Liver (tissue), 9 donors: ENCODE measurements around the gene RARG. TPM values are rescaled to one million over a fixed set of nuclear protein-coding genes. Genes with fewer than 3 reads are reported as not detected.

ENCODE experiments used
- DNase-seq: peaks from one replicate; pipeline ENCODE4 v3.0.0-alpha.2; 2017; ENCODE audit warnings: low spot score
- H3K27ac ChIP-seq, 2 donors: one replicate each; pipeline ENCODE4 v1.7.0; 2013; ENCODE audit warnings: inconsistent platforms in 2 of 2, low read length in 2 of 2, control low read depth in 1 of 2, low read depth in 1 of 2, mild to moderate bottlenecking in 1 of 2
- H3K27me3 ChIP-seq, 4 donors: one replicate each; pipeline versions ENCODE4 v1.6.1 to v1.7.0; 2013; ENCODE audit warnings: low read length in 3 of 4, inconsistent platforms in 1 of 4, mild to moderate bottlenecking in 1 of 4, moderate library complexity in 1 of 4; ENCODE audit not compliant: control insufficient read depth in 4 of 4, insufficient read depth in 4 of 4
- H3K36me3 ChIP-seq, 4 donors: one replicate each; pipeline versions ENCODE4 v1.6.1 to v1.7.0; 2013; ENCODE audit warnings: low read length in 3 of 4, mild to moderate bottlenecking in 3 of 4, low read depth in 1 of 4, moderate library complexity in 1 of 4; ENCODE audit not compliant: control insufficient read depth in 4 of 4, insufficient read depth in 3 of 4
- H3K4me1 ChIP-seq, 4 donors: one replicate each; pipeline versions ENCODE4 v1.6.1 to v1.7.0; 2013; ENCODE audit warnings: low read length in 3 of 4, mild to moderate bottlenecking in 3 of 4, moderate library complexity in 1 of 4; ENCODE audit not compliant: control insufficient read depth in 4 of 4, insufficient read depth in 4 of 4
- H3K4me3 ChIP-seq, 3 donors: one replicate each; pipeline versions ENCODE4 v1.6.1 to v1.7.0; 2013; ENCODE audit warnings: low read length in 3 of 3, control low read depth in 1 of 3, low read depth in 1 of 3, mild to moderate bottlenecking in 1 of 3
- H3K9ac ChIP-seq, 2 donors: one replicate each; pipeline ENCODE4 v1.7.0; 2013; ENCODE audit warnings: low read length in 2 of 2, mild to moderate bottlenecking in 2 of 2, moderate library complexity in 2 of 2, control low read depth in 1 of 2, low read depth in 1 of 2
- H3K9me3 ChIP-seq, 4 donors: one replicate each; pipeline versions ENCODE4 v1.6.1 to v1.7.0; 2013; ENCODE audit warnings: low read length in 3 of 4; ENCODE audit not compliant: control insufficient read depth in 4 of 4
- EGR1 ChIP-seq, 2 donors: IDR thresholded peaks; 2 replicates each; pipeline ENCODE4 v1.6.1; 2016 to 2018; ENCODE audit warnings: antibody characterized with exemption in 2 of 2, low read depth in 2 of 2
- FOXA1 ChIP-seq: IDR thresholded peaks from 2 replicates; pipeline ENCODE4 v1.6.1; 2016; ENCODE audit warnings: antibody characterized with exemption
- FOXA2 ChIP-seq: IDR thresholded peaks from 2 replicates; pipeline ENCODE4 v1.6.1; 2016; ENCODE audit warnings: antibody characterized with exemption
- GABPA ChIP-seq, 2 donors: IDR thresholded peaks in 1 of 2; conservative IDR thresholded peaks in 1 of 2; 2 replicates each; pipeline ENCODE4 v1.6.1; 2016; ENCODE audit warnings: antibody characterized with exemption in 2 of 2, mild to moderate bottlenecking in 1 of 2, moderate library complexity in 1 of 2
- HNF4A ChIP-seq, 2 donors: conservative IDR thresholded peaks; 2 replicates each; pipeline ENCODE4 v1.6.1; 2016; ENCODE audit warnings: antibody characterized with exemption in 2 of 2, mild to moderate bottlenecking in 2 of 2
- HNF4G ChIP-seq: IDR thresholded peaks from 2 replicates; pipeline ENCODE4 v1.6.1; 2016; ENCODE audit warnings: antibody characterized with exemption
- JUND ChIP-seq, 2 donors: IDR thresholded peaks; 2 replicates each; pipeline ENCODE4 v1.6.1; 2016; ENCODE audit warnings: antibody characterized with exemption in 2 of 2
- NR2F2 ChIP-seq: IDR thresholded peaks from 2 replicates; pipeline ENCODE4 v1.6.1; 2016; ENCODE audit warnings: antibody characterized with exemption
- RAD21 ChIP-seq, 2 donors: IDR thresholded peaks; 2 replicates each; pipeline ENCODE4 v1.6.1; 2016; ENCODE audit warnings: antibody characterized with exemption in 2 of 2, mild to moderate bottlenecking in 2 of 2
- REST ChIP-seq: IDR thresholded peaks from 2 replicates; pipeline ENCODE4 v1.6.1; 2016; ENCODE audit warnings: antibody characterized with exemption, mild to moderate bottlenecking
- RXRA ChIP-seq, 2 donors: IDR thresholded peaks; 2 replicates each; pipeline ENCODE4 v1.6.1; 2017 to 2018; ENCODE audit warnings: antibody characterized with exemption in 2 of 2, mild to moderate bottlenecking in 1 of 2
- SP1 ChIP-seq: IDR thresholded peaks from 2 replicates; pipeline ENCODE4 v1.6.1; 2018; ENCODE audit warnings: antibody characterized with exemption, mild to moderate bottlenecking
- TAF1 ChIP-seq: conservative IDR thresholded peaks from 2 replicates; pipeline ENCODE4 v1.6.1; 2016; ENCODE audit warnings: antibody characterized with exemption, mild to moderate bottlenecking
- YY1 ChIP-seq: IDR thresholded peaks from 2 replicates; pipeline ENCODE4 v1.6.1; 2016; ENCODE audit warnings: antibody characterized with exemption, mild to moderate bottlenecking
- ZBTB33 ChIP-seq: IDR thresholded peaks from 2 replicates; pipeline ENCODE4 v1.6.1; 2016; ENCODE audit warnings: antibody characterized with exemption
- whole genome bisulfite sequencing: extraction: QIAGEN DNeasy Blood & Tissue Kit; methylation state at CpG from one replicate; pipeline ENCODE4 v1.1.7; 2013; 5-methylcytosine and 5-hydroxymethylcytosine counted together
- polyA plus RNA-seq, 2 donors: library from polyadenylated mRNA; stranded (reverse) in 1 of 2; unstranded in 1 of 2; fragments of 200-250 nt in 1 of 2; fragments of >200 nt in 1 of 2; fragmentation: Nextera tagmentation in 1 of 2; extraction: Ambion mirVana in 1 of 2; gene quantifications; one replicate each; pipeline versions ENCODE4 v1.2.1 to v1.2.3, GENCODE V29; 2013 to 2015
- total RNA-seq, 2 donors: library from RNA; depleted of rRNA; stranded (reverse); fragments of >200 nt; gene quantifications; one replicate each; pipeline ENCODE4 v1.2.3, GENCODE V29; 2014
- TF ChIP-seq, protein P1 (sequence below): IDR thresholded peaks from 2 replicates; pipeline ENCODE4 v1.6.1; 2016; ENCODE audit warnings: antibody characterized with exemption
- TF ChIP-seq, protein P2 (sequence below): IDR thresholded peaks from 2 replicates; pipeline ENCODE4 v1.6.1; 2016; ENCODE audit warnings: antibody characterized with exemption
- TF ChIP-seq, protein P3 (sequence below): fragments of 150-350 bp; IDR thresholded peaks from 2 replicates; pipeline ENCODE4 v1.5.1; 2017; ENCODE audit warnings: improper control_type of control experiment, low read depth, low read length; ENCODE audit not compliant: missing input control
- donor health status: healthy.
- donor health status: healthy.
- donor health status: healthy.
- donor health status: healthy.
- donor health status: healthy.

The RARG gene
- total and polyA plus RNA-seq, 4 donors: 1.7 to 3.1 (median 2.7) TPM

DNA sequence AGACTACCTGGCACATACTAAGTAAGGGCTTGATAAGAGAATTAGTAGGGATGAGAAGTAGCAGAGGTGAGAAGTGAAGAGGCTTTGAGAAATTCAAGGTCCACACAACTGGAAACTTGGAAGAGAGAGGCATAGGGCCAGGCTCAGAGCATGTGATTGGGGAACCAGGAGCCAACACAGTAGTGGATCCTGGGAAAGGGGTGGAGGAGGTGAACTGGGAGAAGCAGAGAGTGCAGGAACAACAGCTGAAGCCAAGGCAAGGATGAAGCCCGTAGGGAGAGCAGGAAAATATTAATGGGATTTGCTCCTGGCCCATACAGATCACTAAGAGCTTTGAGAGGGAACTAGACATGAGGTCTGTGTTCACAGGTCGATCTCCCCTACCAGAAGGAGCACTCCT lies 23.6 kb downstream of the RARG start:
- Histone ChIP-seq H3K27ac (no peak overlapping the region), H3K4me1 (peaks cover 0 to 8% (median 0%) of the 10 kb centered on the region in 4 donors), H3K27me3 (no peaks in the 10 kb centered on the region), H3K9ac (no peak overlapping the region), H3K4me3 (no peak overlapping the region), H3K36me3 (no peaks in the 10 kb centered on the region), H3K9me3 (no peaks in the 10 kb centered on the region)
- TF ChIP-seq, protein P1, sequence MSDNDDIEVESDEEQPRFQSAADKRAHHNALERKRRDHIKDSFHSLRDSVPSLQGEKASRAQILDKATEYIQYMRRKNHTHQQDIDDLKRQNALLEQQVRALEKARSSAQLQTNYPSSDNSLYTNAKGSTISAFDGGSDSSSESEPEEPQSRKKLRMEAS: no peak
- no peak for TF ChIP-seq RXRA (IDR thresholded peaks at IDR 0.05)
- no peak for TF ChIP-seq YY1
- no peak for TF ChIP-seq HNF4A (conservative IDR thresholded peaks at IDR 0.05)
- TF ChIP-seq NR2F2: no peak
- TF ChIP-seq, protein P2, sequence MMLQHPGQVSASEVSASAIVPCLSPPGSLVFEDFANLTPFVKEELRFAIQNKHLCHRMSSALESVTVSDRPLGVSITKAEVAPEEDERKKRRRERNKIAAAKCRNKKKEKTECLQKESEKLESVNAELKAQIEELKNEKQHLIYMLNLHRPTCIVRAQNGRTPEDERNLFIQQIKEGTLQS: no peak
- TF ChIP-seq FOXA2: no peak
- TF ChIP-seq TAF1: no peak
- no peak for TF ChIP-seq JUND (IDR thresholded peaks at IDR 0.05)
- no peak for TF ChIP-seq REST
- no peak for TF ChIP-seq FOXA1
- TF ChIP-seq, protein P3, sequence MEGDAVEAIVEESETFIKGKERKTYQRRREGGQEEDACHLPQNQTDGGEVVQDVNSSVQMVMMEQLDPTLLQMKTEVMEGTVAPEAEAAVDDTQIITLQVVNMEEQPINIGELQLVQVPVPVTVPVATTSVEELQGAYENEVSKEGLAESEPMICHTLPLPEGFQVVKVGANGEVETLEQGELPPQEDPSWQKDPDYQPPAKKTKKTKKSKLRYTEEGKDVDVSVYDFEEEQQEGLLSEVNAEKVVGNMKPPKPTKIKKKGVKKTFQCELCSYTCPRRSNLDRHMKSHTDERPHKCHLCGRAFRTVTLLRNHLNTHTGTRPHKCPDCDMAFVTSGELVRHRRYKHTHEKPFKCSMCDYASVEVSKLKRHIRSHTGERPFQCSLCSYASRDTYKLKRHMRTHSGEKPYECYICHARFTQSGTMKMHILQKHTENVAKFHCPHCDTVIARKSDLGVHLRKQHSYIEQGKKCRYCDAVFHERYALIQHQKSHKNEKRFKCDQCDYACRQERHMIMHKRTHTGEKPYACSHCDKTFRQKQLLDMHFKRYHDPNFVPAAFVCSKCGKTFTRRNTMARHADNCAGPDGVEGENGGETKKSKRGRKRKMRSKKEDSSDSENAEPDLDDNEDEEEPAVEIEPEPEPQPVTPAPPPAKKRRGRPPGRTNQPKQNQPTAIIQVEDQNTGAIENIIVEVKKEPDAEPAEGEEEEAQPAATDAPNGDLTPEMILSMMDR: no peak
- TF ChIP-seq EGR1 (IDR thresholded peaks at IDR 0.05; ENCODE audit: low read depth in 2 of 2): no peak
- no peak for TF ChIP-seq SP1
- TF ChIP-seq RAD21 (IDR thresholded peaks at IDR 0.05): no peak
- TF ChIP-seq ZBTB33: no peak
- no peak for TF ChIP-seq GABPA (IDR thresholded peaks at IDR 0.05 in 1 of 2, conservative IDR thresholded peaks at IDR 0.05 in 1 of 2)
- TF ChIP-seq HNF4G: no peak
- 81% methylated on average over 2 of the region's 2 CpGs for WGBS
- DNase-seq: no peak
